Measurements from ENCODE around the gene SEC11A.
"Not testable (repeated sequence)": the region's sequence is repeated elsewhere in the genome, so short reads cannot be mapped to it uniquely, and the experiment has no call there.

The SEC11A gene

DNA sequence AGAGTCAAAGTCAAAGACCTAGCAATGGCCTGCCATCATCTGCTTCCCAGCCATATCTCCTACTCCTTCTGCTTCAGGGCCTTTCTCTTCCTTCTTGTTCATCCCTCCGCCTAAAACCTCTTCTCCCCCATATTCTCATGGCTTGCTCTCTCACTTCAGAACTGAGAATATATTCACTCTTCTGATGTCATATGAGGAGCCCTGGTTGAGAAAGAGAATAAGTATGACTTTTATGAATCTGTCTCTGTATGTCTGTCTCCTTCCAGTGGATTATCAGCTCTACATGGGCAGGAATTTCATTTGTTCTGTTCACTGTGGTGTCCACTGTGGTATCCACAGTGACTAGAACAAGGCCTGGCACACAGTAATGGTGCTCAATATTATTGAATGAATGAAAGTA lies 44.3 kb upstream of the SEC11A start:
- Histone ChIP-seq H3K27ac (ENCODE audit: insufficient read depth in 1 of 2, low read depth in 1 of 2, low read length in 2 of 2, poor library complexity in 1 of 2, severe bottlenecking in 2 of 2) (no peak overlapping the region), H3K4me3 (ENCODE audit: control insufficient read depth in 1 of 7, extremely low read depth in 1 of 7, insufficient read depth in 4 of 7, low read depth in 2 of 7, low read length in 6 of 7) (no peak overlapping the region), H3K27me3 (replicated peaks in 2 of 5; ENCODE audit: control insufficient read depth in 4 of 5, insufficient read depth in 5 of 5, low read length in 4 of 5) (no peaks in the 10 kb centered on the region), H3K36me3 (ENCODE audit: control insufficient read depth in 4 of 4, insufficient read depth in 4 of 4, low read length in 3 of 4) (peaks cover 0 to 7% (median 0%) of the 10 kb centered on the region in 4 experiments), H3K9me3 (ENCODE audit: control extremely low read depth in 1 of 5, control insufficient read depth in 4 of 5, insufficient read depth in 2 of 5, low read depth in 1 of 5, low read length in 4 of 5) (no peaks in the 10 kb centered on the region), H3K4me1 (ENCODE audit: control extremely low read depth in 1 of 4, control insufficient read depth in 4 of 4, insufficient read depth in 4 of 4, low read length in 3 of 4) (peaks cover 0 to 8% (median 1%) of the 10 kb centered on the region in 4 experiments)
- CTCF ChIA-PET, result no interaction called here
- POLR2A ChIA-PET, result no interaction called here
- no peak for DNase-seq
- no CpG with 5 or more reads among the region's 1 CpG for WGBS (ENCODE audit: insufficient coverage)

DNA sequence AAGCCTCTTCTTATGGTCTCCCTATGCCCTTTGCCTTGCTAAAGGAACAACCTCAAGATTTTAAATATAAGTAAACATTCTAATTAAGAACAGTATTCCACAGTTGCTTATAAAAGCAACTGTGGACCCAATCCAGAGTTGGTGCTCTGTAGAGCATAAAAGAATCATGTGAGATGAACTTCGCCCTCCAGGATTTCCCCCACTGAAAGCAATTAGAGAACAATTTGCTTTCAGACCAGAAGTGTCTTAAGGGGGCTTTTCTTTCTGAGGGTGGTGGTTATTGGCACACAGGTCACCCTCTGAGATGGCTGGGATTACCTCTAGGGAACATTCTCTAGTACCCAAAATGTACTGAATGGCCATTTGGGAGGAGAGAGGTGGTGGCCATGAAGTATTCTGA lies 43.1 kb upstream of the SEC11A start:
- H3K27me3 ChIP-seq (replicated peaks in 2 of 5; ENCODE audit: control insufficient read depth in 4 of 5, insufficient read depth in 5 of 5, low read length in 4 of 5), result no peaks in the 10 kb centered on the region
- 86% methylated on average over 1 of the region's 1 CpG for WGBS (ENCODE audit: insufficient coverage)
- no peak overlapping the region for H3K27ac ChIP-seq (ENCODE audit: insufficient read depth in 1 of 2, low read depth in 1 of 2, low read length in 2 of 2, poor library complexity in 1 of 2, severe bottlenecking in 2 of 2)
- ChIA-PET CTCF (no interaction called here), POLR2A (no interaction called here)
- H3K4me1 ChIP-seq (ENCODE audit: control extremely low read depth in 1 of 4, control insufficient read depth in 4 of 4, insufficient read depth in 4 of 4, low read length in 3 of 4), result peaks cover 0 to 4% (median 1%) of the 10 kb centered on the region in 4 experiments
- no peaks in the 10 kb centered on the region for H3K9me3 ChIP-seq (ENCODE audit: control extremely low read depth in 1 of 5, control insufficient read depth in 4 of 5, insufficient read depth in 2 of 5, low read depth in 1 of 5, low read length in 4 of 5)
- H3K36me3 ChIP-seq (ENCODE audit: control insufficient read depth in 4 of 4, insufficient read depth in 4 of 4, low read length in 3 of 4), result peaks cover 0 to 8% (median 1%) of the 10 kb centered on the region in 4 experiments
- DNase-seq, result no peak
- H3K4me3 ChIP-seq (ENCODE audit: control insufficient read depth in 1 of 7, extremely low read depth in 1 of 7, insufficient read depth in 4 of 7, low read depth in 2 of 7, low read length in 6 of 7), result no peak overlapping the region

DNA sequence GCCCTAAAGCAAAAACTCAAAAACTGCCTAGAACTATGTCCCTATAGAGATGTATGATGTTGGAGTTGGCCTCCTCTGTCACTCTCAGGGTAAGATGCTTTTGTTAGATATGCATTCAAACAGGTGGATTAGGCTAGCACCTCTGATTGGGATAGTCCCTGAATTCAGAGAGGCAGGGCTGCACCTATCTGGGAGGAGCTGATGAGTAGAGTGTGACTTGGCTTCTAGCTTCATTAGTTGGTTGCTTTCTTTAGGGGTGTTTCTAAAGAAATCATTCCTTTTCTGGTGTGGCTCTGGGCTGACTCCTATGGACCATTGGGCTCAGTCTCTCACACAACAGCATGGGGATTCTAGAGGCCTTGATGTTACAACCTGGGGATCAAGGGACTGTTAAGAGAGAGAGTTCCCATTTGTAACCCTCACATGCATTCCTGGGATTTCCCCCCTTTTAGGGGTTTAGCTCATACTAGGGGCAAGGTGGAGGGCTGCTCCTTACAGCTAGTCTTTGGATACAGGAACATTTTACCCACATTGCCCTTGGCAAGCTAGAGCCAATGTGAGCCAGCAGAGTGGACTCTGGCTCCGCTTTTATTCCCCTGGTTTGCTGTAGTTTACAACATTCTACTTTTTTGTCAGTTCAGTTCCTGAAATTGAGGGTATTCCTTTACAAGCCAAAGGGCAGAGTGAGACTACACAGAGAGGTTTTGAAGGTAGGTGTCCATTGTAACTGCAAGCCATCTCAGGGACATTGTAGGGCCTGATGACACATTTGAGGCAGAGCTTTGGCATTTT lies 40.0 kb upstream of the SEC11A start:
- CTCF ChIA-PET, result interaction anchor here (1.9 kb wide), 1 partner anchor 13 kb away, joined by 5 read pairs; no protein-coding TSS in a partner anchor
- no peak overlapping the region for H3K27ac ChIP-seq (ENCODE audit: insufficient read depth in 1 of 2, low read depth in 1 of 2, low read length in 2 of 2, poor library complexity in 1 of 2, severe bottlenecking in 2 of 2)
- POLR2A ChIA-PET, result no interaction called here
- peaks cover 0 to 16% (median 1%) of the 10 kb centered on the region in 4 experiments for H3K36me3 ChIP-seq (ENCODE audit: control insufficient read depth in 4 of 4, insufficient read depth in 4 of 4, low read length in 3 of 4)
- WGBS (ENCODE audit: insufficient coverage), result 100% methylated on average over 1 of the region's 1 CpG
- no peak overlapping the region for H3K4me3 ChIP-seq (ENCODE audit: control insufficient read depth in 1 of 7, extremely low read depth in 1 of 7, insufficient read depth in 4 of 7, low read depth in 2 of 7, low read length in 6 of 7)
- no peak for DNase-seq
- H3K4me1 ChIP-seq (ENCODE audit: control extremely low read depth in 1 of 4, control insufficient read depth in 4 of 4, insufficient read depth in 4 of 4, low read length in 3 of 4), result peaks cover 4 to 11% (median 7%) of the 10 kb centered on the region in 4 experiments
- no peaks in the 10 kb centered on the region for H3K9me3 ChIP-seq (ENCODE audit: control extremely low read depth in 1 of 5, control insufficient read depth in 4 of 5, insufficient read depth in 2 of 5, low read depth in 1 of 5, low read length in 4 of 5)
- H3K27me3 ChIP-seq (replicated peaks in 2 of 5; ENCODE audit: control insufficient read depth in 4 of 5, insufficient read depth in 5 of 5, low read length in 4 of 5), result no peaks in the 10 kb centered on the region

DNA sequence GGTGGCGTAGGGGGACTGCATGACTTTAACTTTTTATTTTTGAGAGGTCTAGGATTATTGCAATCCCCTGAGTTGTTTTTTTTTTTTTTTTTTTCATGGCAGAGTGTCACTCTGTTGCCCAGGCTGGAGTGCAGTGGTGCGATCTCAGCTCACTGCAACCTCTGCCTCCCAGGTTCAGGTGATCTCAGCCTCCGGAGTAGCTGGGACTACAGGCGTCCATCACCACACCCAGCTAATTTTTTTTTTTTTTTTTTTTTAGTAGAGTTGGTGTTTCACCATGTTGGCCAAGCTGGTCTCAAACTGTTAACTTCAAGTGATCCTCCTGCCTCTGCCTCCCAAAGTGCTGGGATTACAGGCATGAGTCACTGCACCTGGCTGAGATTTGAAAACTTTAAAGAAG lies 39.0 kb upstream of the SEC11A start:
- H3K27me3 ChIP-seq (replicated peaks in 2 of 5; ENCODE audit: control insufficient read depth in 4 of 5, insufficient read depth in 5 of 5, low read length in 4 of 5); H3K4me3 ChIP-seq (ENCODE audit: control insufficient read depth in 1 of 7, extremely low read depth in 1 of 7, insufficient read depth in 4 of 7, low read depth in 2 of 7, low read length in 6 of 7); H3K27ac ChIP-seq (ENCODE audit: insufficient read depth in 1 of 2, low read depth in 1 of 2, low read length in 2 of 2, poor library complexity in 1 of 2, severe bottlenecking in 2 of 2); POLR2A ChIA-PET; H3K9me3 ChIP-seq (ENCODE audit: control extremely low read depth in 1 of 5, control insufficient read depth in 4 of 5, insufficient read depth in 2 of 5, low read depth in 1 of 5, low read length in 4 of 5); DNase-seq: not testable (repeated sequence)
- Histone ChIP-seq H3K4me1 (ENCODE audit: control extremely low read depth in 1 of 4, control insufficient read depth in 4 of 4, insufficient read depth in 4 of 4, low read length in 3 of 4) (peaks cover 14 to 21% (median 15%) of the 10 kb centered on the region in 4 experiments), H3K36me3 (ENCODE audit: control insufficient read depth in 4 of 4, insufficient read depth in 4 of 4, low read length in 3 of 4) (peaks cover 0 to 16% (median 1%) of the 10 kb centered on the region in 4 experiments)
- CTCF ChIA-PET, result interaction anchor here (1.9 kb wide), 1 partner anchor 12 kb away, joined by 5 read pairs; no protein-coding TSS in a partner anchor
- WGBS (ENCODE audit: insufficient coverage), result no CpG with 5 or more reads among the region's 4 CpGs

DNA sequence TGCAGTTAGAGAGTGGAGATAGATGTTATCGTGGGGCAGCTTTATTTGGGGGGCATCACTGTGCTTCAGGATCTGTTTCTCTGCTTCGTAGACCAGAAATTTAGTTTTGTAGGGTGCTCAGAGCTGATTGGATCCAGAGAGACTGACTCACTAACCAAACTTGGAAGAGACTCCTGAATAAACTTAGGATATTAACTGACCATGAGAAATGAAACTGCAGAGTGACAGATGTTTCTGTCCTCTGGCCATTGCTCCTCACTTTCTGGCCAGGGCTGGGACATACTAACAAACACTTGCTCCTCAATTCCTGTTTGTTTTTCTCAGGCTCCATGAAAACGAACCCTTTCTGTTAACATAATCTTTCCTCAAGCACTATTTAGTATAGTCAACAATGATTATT lies 36.8 kb upstream of the SEC11A start:
- DNase-seq, result no peak
- Histone ChIP-seq H3K4me1 (ENCODE audit: control extremely low read depth in 1 of 4, control insufficient read depth in 4 of 4, insufficient read depth in 4 of 4, low read length in 3 of 4) (peaks cover 14 to 33% (median 25%) of the 10 kb centered on the region in 4 experiments), H3K36me3 (ENCODE audit: control insufficient read depth in 4 of 4, insufficient read depth in 4 of 4, low read length in 3 of 4) (peaks cover 0 to 16% (median 1%) of the 10 kb centered on the region in 4 experiments), H3K4me3 (ENCODE audit: control insufficient read depth in 1 of 7, extremely low read depth in 1 of 7, insufficient read depth in 4 of 7, low read depth in 2 of 7, low read length in 6 of 7) (no peak overlapping the region), H3K27me3 (replicated peaks in 2 of 5; ENCODE audit: control insufficient read depth in 4 of 5, insufficient read depth in 5 of 5, low read length in 4 of 5) (no peaks in the 10 kb centered on the region), H3K27ac (ENCODE audit: insufficient read depth in 1 of 2, low read depth in 1 of 2, low read length in 2 of 2, poor library complexity in 1 of 2, severe bottlenecking in 2 of 2) (no peak overlapping the region), H3K9me3 (ENCODE audit: control extremely low read depth in 1 of 5, control insufficient read depth in 4 of 5, insufficient read depth in 2 of 5, low read depth in 1 of 5, low read length in 4 of 5) (no peaks in the 10 kb centered on the region)
- POLR2A ChIA-PET, result no interaction called here
- 100% methylated on average over 2 of the region's 3 CpGs for WGBS (ENCODE audit: insufficient coverage)
- CTCF ChIA-PET, result interaction anchor here (1.1 kb wide), 1 partner anchor 10 kb away, joined by 3 read pairs; no protein-coding TSS in a partner anchor

DNA sequence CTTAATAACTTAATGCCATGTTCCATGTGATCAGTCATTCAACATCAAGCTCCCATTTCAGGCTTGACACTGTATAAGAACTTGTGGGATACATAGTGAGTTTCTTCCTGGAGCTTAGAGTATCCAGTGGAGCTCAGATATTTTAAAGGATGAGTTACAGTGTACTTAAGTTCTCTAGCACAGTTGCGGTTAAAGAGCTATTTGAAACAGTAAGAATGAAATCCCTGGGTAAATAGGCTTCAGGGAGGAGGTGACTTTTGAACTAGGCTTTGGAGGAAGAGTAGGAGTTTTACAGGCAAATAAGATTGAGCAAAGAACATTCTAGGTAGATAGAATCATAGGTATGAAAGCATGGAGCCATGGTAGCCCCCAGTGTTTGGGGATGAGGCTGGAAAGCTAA lies 36.3 kb upstream of the SEC11A start:
- Histone ChIP-seq H3K36me3 (ENCODE audit: control insufficient read depth in 4 of 4, insufficient read depth in 4 of 4, low read length in 3 of 4) (peaks cover 0 to 16% (median 1%) of the 10 kb centered on the region in 4 experiments), H3K4me1 (ENCODE audit: control extremely low read depth in 1 of 4, control insufficient read depth in 4 of 4, insufficient read depth in 4 of 4, low read length in 3 of 4) (peaks cover 18 to 38% (median 30%) of the 10 kb centered on the region in 4 experiments), H3K9me3 (ENCODE audit: control extremely low read depth in 1 of 5, control insufficient read depth in 4 of 5, insufficient read depth in 2 of 5, low read depth in 1 of 5, low read length in 4 of 5) (no peaks in the 10 kb centered on the region), H3K4me3 (ENCODE audit: control insufficient read depth in 1 of 7, extremely low read depth in 1 of 7, insufficient read depth in 4 of 7, low read depth in 2 of 7, low read length in 6 of 7) (no peak overlapping the region), H3K27me3 (replicated peaks in 2 of 5; ENCODE audit: control insufficient read depth in 4 of 5, insufficient read depth in 5 of 5, low read length in 4 of 5) (no peaks in the 10 kb centered on the region), H3K27ac (ENCODE audit: insufficient read depth in 1 of 2, low read depth in 1 of 2, low read length in 2 of 2, poor library complexity in 1 of 2, severe bottlenecking in 2 of 2) (no peak overlapping the region)
- WGBS (ENCODE audit: insufficient coverage), result 100% methylated on average over 1 of the region's 1 CpG
- ChIA-PET POLR2A (no interaction called here), CTCF (interaction anchor here (1.1 kb wide), 1 partner anchor 10 kb away, joined by 3 read pairs; no protein-coding TSS in a partner anchor)
- no peak for DNase-seq

DNA sequence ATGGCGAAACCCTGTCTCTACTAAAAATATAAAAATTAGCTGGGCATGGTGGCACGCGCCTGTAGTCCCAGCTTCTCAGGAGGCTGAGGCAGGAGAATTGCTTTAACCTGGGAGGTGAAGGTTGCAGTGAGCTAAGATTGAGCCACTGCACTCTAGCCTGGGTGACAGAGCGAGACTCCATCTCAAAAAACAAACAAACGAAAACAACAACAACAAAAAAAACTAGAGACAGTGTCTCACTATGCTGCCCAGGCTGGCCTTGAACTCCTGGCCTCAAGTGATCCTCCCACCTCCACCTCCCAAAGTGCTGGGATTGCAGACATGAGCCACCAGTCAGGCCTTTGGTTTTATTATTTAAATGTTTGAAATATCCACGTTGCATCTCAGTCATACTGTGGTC lies 35.8 kb upstream of the SEC11A start:
- CTCF ChIA-PET, result interaction anchor here (1.1 kb wide), 1 partner anchor 11 kb away, joined by 3 read pairs; no protein-coding TSS in a partner anchor
- peaks cover 0 to 16% (median 1%) of the 10 kb centered on the region in 4 experiments for H3K36me3 ChIP-seq (ENCODE audit: control insufficient read depth in 4 of 4, insufficient read depth in 4 of 4, low read length in 3 of 4)
- WGBS (ENCODE audit: insufficient coverage), result 92% methylated on average over 2 of the region's 6 CpGs
- H3K27ac ChIP-seq (ENCODE audit: insufficient read depth in 1 of 2, low read depth in 1 of 2, low read length in 2 of 2, poor library complexity in 1 of 2, severe bottlenecking in 2 of 2); DNase-seq; H3K4me3 ChIP-seq (ENCODE audit: control insufficient read depth in 1 of 7, extremely low read depth in 1 of 7, insufficient read depth in 4 of 7, low read depth in 2 of 7, low read length in 6 of 7); POLR2A ChIA-PET; H3K9me3 ChIP-seq (ENCODE audit: control extremely low read depth in 1 of 5, control insufficient read depth in 4 of 5, insufficient read depth in 2 of 5, low read depth in 1 of 5, low read length in 4 of 5); H3K27me3 ChIP-seq (replicated peaks in 2 of 5; ENCODE audit: control insufficient read depth in 4 of 5, insufficient read depth in 5 of 5, low read length in 4 of 5): not testable (repeated sequence)
- peaks cover 20 to 41% (median 33%) of the 10 kb centered on the region in 4 experiments for H3K4me1 ChIP-seq (ENCODE audit: control extremely low read depth in 1 of 4, control insufficient read depth in 4 of 4, insufficient read depth in 4 of 4, low read length in 3 of 4)

Data from common myeloid progenitor, CD34-positive (primary cell).